K562 (cell line): ENCODE results near the gene CDRT4. TPM values are rescaled to one million over a fixed set of nuclear protein-coding genes. Genes with fewer than 3 reads are reported as not detected.

Experiments
- ATAC-seq: fragments of 200-7000 bp; cut with Tn5 transposase; 3 replicates; pipeline ENCODE4 v1.9.1; 2020; ENCODE audit warnings: moderate library complexity
- BruUV-seq: library from RNA; stranded (reverse); fragments of 400-500 nt; replicated peaks from 2 replicates; lab custom pipeline; 2021; lab: Mats Ljungman, UMichigan
- CTCF ChIA-PET: fragments of 300-600 bp; formaldehyde crosslinking; extraction: SDS; loops from one replicate; lab custom pipeline; 2021; ENCODE audit warnings: low intra/inter-chr PET ratio; lab: Yijun Ruan, JAX
- POLR2A ChIA-PET: fragments of 300-600, 350-650 bp; sonication (Branson Sonifier 250); formaldehyde crosslinking; extraction: SDS; loops from one replicate; lab custom pipeline; 2021; ENCODE audit warnings: antibody characterized with exemption, inconsistent platforms; lab: Yijun Ruan, JAX
- DNase-seq, 4 experiments: peaks; one replicate each; pipeline versions ENCODE4 v3.0.0 to v3.0.0-alpha.2; 2011 to 2018; ENCODE audit warnings: low spot score in 3 of 4, mixed read lengths in 3 of 4; ENCODE audit errors: extremely low read depth in 1 of 4
- FAIRE-seq: peaks from 2 replicates; lab custom pipeline; 2011; peaks lifted over from hg19 to GRCh38; lab: Jason Lieb, UNC
- H2AFZ ChIP-seq: 2 replicates; pipeline ENCODE4 v1.6.0; 2011; ENCODE audit warnings: low read depth, low read length, control low read depth, inconsistent platforms
- H3K27ac ChIP-seq: fragments of 200-600 bp; 3 replicates; pipeline ENCODE4 v1.8.0; 2011; ENCODE audit warnings: low read depth, mild to moderate bottlenecking, control low read depth, inconsistent platforms, low read length, moderate library complexity, mixed read lengths; ENCODE audit errors: extremely low read depth
- H3K27me3 ChIP-seq, 2 experiments: fragments of 300-600 bp in 1 of 2; 2 replicates in 1 of 2; 3 replicates in 1 of 2; pipeline versions ENCODE4 v1.6.0 to v1.8.0; 2011; ENCODE audit warnings: inconsistent platforms in 2 of 2, low read length in 2 of 2, mild to moderate bottlenecking in 1 of 2, mixed read lengths in 1 of 2, moderate library complexity in 1 of 2; ENCODE audit not compliant: control insufficient read depth in 2 of 2, insufficient read depth in 2 of 2
- H3K36me3 ChIP-seq: fragments of 300-600 bp; 3 replicates; pipeline ENCODE4 v1.8.0; 2011; ENCODE audit warnings: mild to moderate bottlenecking, low read length, inconsistent platforms; ENCODE audit not compliant: control insufficient read depth, insufficient read depth
- H3K4me1 ChIP-seq, 2 experiments: fragments of 200-600 bp in 1 of 2; replicated peaks in 1 of 2; 2 replicates in 1 of 2; 3 replicates in 1 of 2; pipeline versions ENCODE4 v1.5.1 to v1.8.0; 2011; ENCODE audit warnings: inconsistent platforms in 2 of 2, low read length in 2 of 2, mild to moderate bottlenecking in 1 of 2, mixed read lengths in 1 of 2, moderate library complexity in 1 of 2; ENCODE audit not compliant: control insufficient read depth in 2 of 2, insufficient read depth in 2 of 2
- H3K4me2 ChIP-seq: 2 replicates; pipeline ENCODE4 v1.6.1; 2011; ENCODE audit warnings: low read length, control low read depth, inconsistent platforms, mixed read lengths; ENCODE audit not compliant: insufficient read depth
- H3K4me3 ChIP-seq: fragments of 200-600 bp; sonication (generic), shearing (Covaris generic); 2 replicates; pipeline ENCODE4 v1.5.1; 2016; ENCODE audit warnings: control low read depth, inconsistent platforms
- H3K79me2 ChIP-seq: fragments of 200-600 bp; 3 replicates; pipeline ENCODE4 v1.8.0; 2011; ENCODE audit warnings: low read length, inconsistent platforms; ENCODE audit not compliant: control insufficient read depth, insufficient read depth
- H3K9ac ChIP-seq, 2 experiments: 2 replicates each; pipeline versions ENCODE4 v1.6.0 to v1.6.1; 2011; ENCODE audit warnings: low read depth in 2 of 2, low read length in 2 of 2, control low read depth in 1 of 2, inconsistent platforms in 1 of 2, mild to moderate bottlenecking in 1 of 2, mixed read lengths in 1 of 2; ENCODE audit not compliant: insufficient read depth in 1 of 2
- H3K9me1 ChIP-seq: one replicate; pipeline ENCODE4 v1.6.0; 2011; ENCODE audit warnings: inconsistent platforms, mild to moderate bottlenecking, low read length, moderate library complexity; ENCODE audit not compliant: control insufficient read depth, insufficient read depth
- H3K9me3 ChIP-seq: replicated peaks from 2 replicates; pipeline ENCODE4 v1.5.1; 2011; ENCODE audit warnings: low read depth, low read length, inconsistent platforms; ENCODE audit not compliant: control insufficient read depth, insufficient read depth
- H4K20me1 ChIP-seq: replicated peaks from 2 replicates; pipeline ENCODE4 v1.6.1; 2011; ENCODE audit warnings: low read length, inconsistent platforms, mixed read lengths; ENCODE audit not compliant: control insufficient read depth, insufficient read depth
- CBX1 ChIP-seq: sonication (generic); IDR thresholded peaks from 2 replicates; pipeline ENCODE4 v1.6.1; 2016; ENCODE audit warnings: antibody characterized with exemption, low read depth, mild to moderate bottlenecking
- GTF2A2 ChIP-seq: IDR thresholded peaks from 2 replicates; pipeline ENCODE4 v1.6.1; 2016; ENCODE audit warnings: mild to moderate bottlenecking, missing genetic modification characterization, missing compliant biosample characterization
- HCFC1 ChIP-seq: IDR thresholded peaks from 2 replicates; pipeline ENCODE4 v1.6.1; 2012; ENCODE audit warnings: low read depth, low read length, improper control_type of control experiment
- HDAC1 ChIP-seq, 2 experiments: fragments of 450-650 bp; IDR thresholded peaks; 2 replicates each; pipeline ENCODE4 v1.6.1; 2016 to 2017; ENCODE audit warnings: inconsistent platforms in 1 of 2, mild to moderate bottlenecking in 1 of 2, moderate library complexity in 1 of 2
- HMG20A ChIP-seq: fragments of 450-650 bp; formaldehyde crosslinking; conservative IDR thresholded peaks from 2 replicates; pipeline ENCODE4 v1.4.0; 2020; ENCODE audit warnings: mild to moderate bottlenecking, mixed read lengths
- KDM2B ChIP-seq: fragments of 250-450 bp; sonication (Bioruptor Pico); IDR thresholded peaks from 2 replicates; pipeline ENCODE4 v1.8.0; 2021; ENCODE audit warnings: mild to moderate bottlenecking, moderate library complexity
- MYC ChIP-seq, 2 experiments: fragments of 250-450 bp in 1 of 2; sonication (Bioruptor Pico) in 1 of 2; IDR thresholded peaks; 2 replicates each; pipeline versions ENCODE4 v1.5.1 to v1.6.1; 2012 to 2021; ENCODE audit warnings: low read depth in 2 of 2, borderline replicate concordance in 1 of 2, improper control_type of control experiment in 1 of 2, low read length in 1 of 2, mild to moderate bottlenecking in 1 of 2, moderate library complexity in 1 of 2
- NCOA6 ChIP-seq: fragments of 450-650 bp; IDR thresholded peaks from 2 replicates; pipeline ENCODE4 v1.6.1; 2017; ENCODE audit warnings: mild to moderate bottlenecking
- NR2C2 ChIP-seq, 2 experiments: fragments of 200-800 bp in 1 of 2; sonication (Bioruptor generic) in 1 of 2; sonication (generic) in 1 of 2; formaldehyde crosslinking in 1 of 2; IDR thresholded peaks; 2 replicates each; pipeline versions ENCODE4 v1.6.1 to v1.8.0; 2016 to 2022; ENCODE audit warnings: mild to moderate bottlenecking in 1 of 2, missing compliant biosample characterization in 1 of 2, missing genetic modification characterization in 1 of 2, missing genetic modification reagents in 1 of 2
- POLR2AphosphoS2 ChIP-seq: IDR thresholded peaks from 2 replicates; pipeline ENCODE4 v1.6.1; 2012; ENCODE audit warnings: low read length, improper control_type of control experiment
- RNF2 ChIP-seq: sonication (generic); IDR thresholded peaks from 2 replicates; pipeline ENCODE4 v1.6.1; 2016
- SIN3A ChIP-seq, 2 experiments: fragments of 150-350 bp in 1 of 2; IDR thresholded peaks; 2 replicates each; pipeline ENCODE4 v1.6.1; 2011 to 2016; ENCODE audit warnings: borderline replicate concordance in 2 of 2, low read depth in 2 of 2, low read length in 2 of 2, mild to moderate bottlenecking in 2 of 2, moderate library complexity in 2 of 2; ENCODE audit not compliant: control insufficient read depth in 1 of 2
- SIRT6 ChIP-seq: IDR thresholded peaks from one replicate; pipeline ENCODE4 v1.6.1; 2012; ENCODE audit warnings: low read depth, mild to moderate bottlenecking, control low read depth, inconsistent platforms, low read length, moderate library complexity
- WHSC1 ChIP-seq: IDR thresholded peaks from one replicate; pipeline ENCODE4 v1.6.1; 2012; ENCODE audit warnings: low read length, control low read depth, inconsistent platforms
- ZKSCAN1 ChIP-seq: fragments of 150-350 bp; IDR thresholded peaks from 2 replicates; pipeline ENCODE4 v1.6.1; 2016; ENCODE audit warnings: low read depth, low read length
- ZNF830 ChIP-seq: fragments of 250-450 bp; sonication (Bioruptor Pico); IDR thresholded peaks from 2 replicates; pipeline ENCODE4 v1.5.0; 2021; ENCODE audit warnings: mild to moderate bottlenecking
- WGBS: fragments of 100-300 bp; shearing (Covaris generic); methylation state at CpG from one replicate; pipeline ENCODE4 v1.1.6; 2016; ENCODE audit warnings: low coverage, mixed read lengths; ENCODE audit not compliant: insufficient coverage; ENCODE audit errors: missing lambda C conversion rate; 5-methylcytosine and 5-hydroxymethylcytosine counted together
- in situ Hi-C: fragments of 300-500 bp; cut with MboI; formaldehyde crosslinking; loops from 4 replicates; pipeline ENCODE4 v1.15.0; 2018; ENCODE audit warnings: inconsistent platforms, mixed read lengths
- intact Hi-C: fragments of 100-400 bp; cut with micrococcal nuclease; formaldehyde crosslinking; loops from 2 replicates; pipeline ENCODE4 v1.14.2; 2022
- polyA plus RNA-seq, 8 experiments: library from polyadenylated mRNA; depleted of rRNA in 4 of 8; stranded (reverse) in 5 of 8; unstranded in 3 of 8; fragments of >200 nt; fragmentation: Nextera tagmentation in 2 of 8; fragmentation: Illumina TruSeq in 1 of 8; extraction: Ambion mirVana in 2 of 8; extraction: Trizol in 1 of 8; gene quantifications; 2 replicates each; pipeline versions ENCODE4 v1.2.1 to v1.2.3, GENCODE V29; 2011 to 2014; ENCODE audit warnings: inconsistent platforms in 1 of 8, missing spikeins in 1 of 8
- total RNA-seq, 7 experiments: library from RNA; depleted of rRNA in 6 of 7; stranded (reverse); fragments of >200 nt in 6 of 7; fragmentation: Illumina TruSeq in 2 of 7; extraction: Trizol in 2 of 7; gene quantifications; 2 replicates each; pipeline versions ENCODE4 v1.2.1 to v1.2.3, GENCODE V29; 2011 to 2021; ENCODE audit warnings: low replicate concordance in 1 of 7
- TF ChIP-seq, protein P1 (sequence below): fragments of 250-450 bp; sonication (Bioruptor Pico); IDR thresholded peaks from 2 replicates; pipeline ENCODE4 v1.5.0; 2021
- TF ChIP-seq, protein P2 (sequence below), 2 experiments: fragments of 150-350 bp in 1 of 2; IDR thresholded peaks; 2 replicates each; pipeline ENCODE4 v1.6.1; 2012 to 2016; ENCODE audit warnings: low read depth in 2 of 2, low read length in 2 of 2, mild to moderate bottlenecking in 1 of 2, moderate library complexity in 1 of 2

The CDRT4 gene
- total and polyA plus RNA-seq, 9 of the 15 experiments (the other 6 are each of a cell fraction or from before 2014, with no cell fraction given), result 1.7 to 6.4 (median 3.5) TPM

DNA sequence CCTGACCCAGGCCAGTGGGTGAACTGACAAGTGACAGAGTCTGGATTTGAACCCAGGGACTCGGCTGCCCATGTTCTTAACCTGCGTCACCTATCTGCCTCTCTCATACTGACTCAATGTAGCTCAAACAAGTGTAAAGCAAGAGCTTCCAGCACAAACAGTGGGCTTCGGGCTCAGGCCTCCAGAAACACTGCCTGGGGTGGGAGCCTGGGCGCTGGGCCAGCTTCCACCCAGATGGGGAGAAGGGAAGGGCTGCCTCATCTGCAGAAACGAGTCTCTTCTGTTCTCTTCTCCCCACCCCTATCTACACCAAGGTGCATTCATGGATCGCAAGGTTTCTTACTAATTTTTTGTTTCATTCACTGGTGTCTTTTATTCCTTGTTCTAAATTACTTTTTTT lies 1.3 kb downstream of the CDRT4 start:
- no peaks in the 10 kb centered on the region for H3K9me1 ChIP-seq
- no peak for ATAC-seq
- no peaks in the 10 kb centered on the region for H3K9me3 ChIP-seq
- no peak overlapping the region for H3K4me3 ChIP-seq
- 39% methylated on average over 4 of the region's 6 CpGs for WGBS
- DNase-seq, result no peak
- no TSS peak for BruUV-seq
- in situ Hi-C loops (loop anchor here (5.0 kb wide), 1 partner anchor 36 kb away; no protein-coding TSS in a partner anchor), intact Hi-C loops (no loop called here)
- H3K79me2 ChIP-seq, result no peaks in the 10 kb centered on the region
- H3K9ac ChIP-seq, result no peak overlapping the region
- no peak overlapping the region for H2AFZ ChIP-seq
- FAIRE-seq, result no peak
- TF ChIP-seq, protein P1, sequence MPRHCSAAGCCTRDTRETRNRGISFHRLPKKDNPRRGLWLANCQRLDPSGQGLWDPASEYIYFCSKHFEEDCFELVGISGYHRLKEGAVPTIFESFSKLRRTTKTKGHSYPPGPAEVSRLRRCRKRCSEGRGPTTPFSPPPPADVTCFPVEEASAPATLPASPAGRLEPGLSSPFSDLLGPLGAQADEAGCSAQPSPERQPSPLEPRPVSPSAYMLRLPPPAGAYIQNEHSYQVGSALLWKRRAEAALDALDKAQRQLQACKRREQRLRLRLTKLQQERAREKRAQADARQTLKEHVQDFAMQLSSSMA (CRISPR knock-in tag), result no peak
- TF ChIP-seq SIRT6, result no peak
- no peak for TF ChIP-seq POLR2AphosphoS2
- no peak for TF ChIP-seq KDM2B (CRISPR knock-in tag)
- TF ChIP-seq ZNF830 (CRISPR knock-in tag), result no peak
- TF ChIP-seq ZKSCAN1, result no peak
- TF ChIP-seq WHSC1, result no peak
- TF ChIP-seq NR2C2 (CRISPR knock-in tag; IDR thresholded peaks at IDR 0.05), result no peak
- no peak for TF ChIP-seq NR2C2 (tag; IDR thresholded peaks at IDR 0.05)
- TF ChIP-seq, protein P2, sequence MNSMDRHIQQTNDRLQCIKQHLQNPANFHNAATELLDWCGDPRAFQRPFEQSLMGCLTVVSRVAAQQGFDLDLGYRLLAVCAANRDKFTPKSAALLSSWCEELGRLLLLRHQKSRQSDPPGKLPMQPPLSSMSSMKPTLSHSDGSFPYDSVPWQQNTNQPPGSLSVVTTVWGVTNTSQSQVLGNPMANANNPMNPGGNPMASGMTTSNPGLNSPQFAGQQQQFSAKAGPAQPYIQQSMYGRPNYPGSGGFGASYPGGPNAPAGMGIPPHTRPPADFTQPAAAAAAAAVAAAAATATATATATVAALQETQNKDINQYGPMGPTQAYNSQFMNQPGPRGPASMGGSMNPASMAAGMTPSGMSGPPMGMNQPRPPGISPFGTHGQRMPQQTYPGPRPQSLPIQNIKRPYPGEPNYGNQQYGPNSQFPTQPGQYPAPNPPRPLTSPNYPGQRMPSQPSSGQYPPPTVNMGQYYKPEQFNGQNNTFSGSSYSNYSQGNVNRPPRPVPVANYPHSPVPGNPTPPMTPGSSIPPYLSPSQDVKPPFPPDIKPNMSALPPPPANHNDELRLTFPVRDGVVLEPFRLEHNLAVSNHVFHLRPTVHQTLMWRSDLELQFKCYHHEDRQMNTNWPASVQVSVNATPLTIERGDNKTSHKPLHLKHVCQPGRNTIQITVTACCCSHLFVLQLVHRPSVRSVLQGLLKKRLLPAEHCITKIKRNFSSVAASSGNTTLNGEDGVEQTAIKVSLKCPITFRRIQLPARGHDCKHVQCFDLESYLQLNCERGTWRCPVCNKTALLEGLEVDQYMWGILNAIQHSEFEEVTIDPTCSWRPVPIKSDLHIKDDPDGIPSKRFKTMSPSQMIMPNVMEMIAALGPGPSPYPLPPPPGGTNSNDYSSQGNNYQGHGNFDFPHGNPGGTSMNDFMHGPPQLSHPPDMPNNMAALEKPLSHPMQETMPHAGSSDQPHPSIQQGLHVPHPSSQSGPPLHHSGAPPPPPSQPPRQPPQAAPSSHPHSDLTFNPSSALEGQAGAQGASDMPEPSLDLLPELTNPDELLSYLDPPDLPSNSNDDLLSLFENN (IDR thresholded peaks at IDR 0.05; ENCODE audit: low read depth in 2 of 2, low read length in 2 of 2), result no peak
- no peak for TF ChIP-seq NCOA6
- TF ChIP-seq HDAC1 (IDR thresholded peaks at IDR 0.05), result no peak
- TF ChIP-seq HCFC1, result no peak
- TF ChIP-seq CBX1, result no peak
- TF ChIP-seq MYC (IDR thresholded peaks at IDR 0.05; ENCODE audit: low read depth, low read length), result no peak
- no peak for TF ChIP-seq MYC (CRISPR knock-in tag; IDR thresholded peaks at IDR 0.05; ENCODE audit: borderline replicate concordance, low read depth)
- TF ChIP-seq RNF2, result no peak
- TF ChIP-seq SIN3A (IDR thresholded peaks at IDR 0.05; ENCODE audit: borderline replicate concordance in 2 of 2, control insufficient read depth in 1 of 2, low read depth in 2 of 2, low read length in 2 of 2), result no peak
- no peak for TF ChIP-seq HMG20A
- TF ChIP-seq GTF2A2 (tag), result no peak
- H3K4me1 ChIP-seq, result no peaks in the 10 kb centered on the region; a peak in 2 of 5 replicates
- POLR2A ChIA-PET, result no interaction called here
- no peaks in the 10 kb centered on the region for H3K36me3 ChIP-seq
- no peaks in the 10 kb centered on the region for H4K20me1 ChIP-seq
- CTCF ChIA-PET, result no interaction called here
- H3K27ac ChIP-seq, result no peak overlapping the region
- no peak overlapping the region for H3K4me2 ChIP-seq
- H3K27me3 ChIP-seq, result no peaks in the 10 kb centered on the region
